CD4-positive, alpha-beta T cell treated with Interleukin-17A for 4 hours (primary cell): ENCODE data around the gene SFSWAP.
"Not testable (repeated sequence)": the region's sequence is repeated elsewhere in the genome, so short reads cannot be mapped to it uniquely, and the experiment has no call there.

ENCODE experiments used
- DNase-seq: peaks from one replicate; pipeline ENCODE4 v3.0.0-alpha.2; 2020; ENCODE audit warnings: mixed read lengths

Gene SFSWAP

GRCh38 chr12:131703161-131703560 lies 7.7 kb upstream of the SFSWAP start:
- DNase-seq = no peak

GRCh38 chr12:131704509-131704908 lies 6.4 kb upstream of the SFSWAP start:
- DNase-seq = no peak

- not testable (repeated sequence) for DNase-seq
Measured at GRCh38 chr12:131706709-131707108, 4.2 kb upstream of the SFSWAP start.

DNA sequence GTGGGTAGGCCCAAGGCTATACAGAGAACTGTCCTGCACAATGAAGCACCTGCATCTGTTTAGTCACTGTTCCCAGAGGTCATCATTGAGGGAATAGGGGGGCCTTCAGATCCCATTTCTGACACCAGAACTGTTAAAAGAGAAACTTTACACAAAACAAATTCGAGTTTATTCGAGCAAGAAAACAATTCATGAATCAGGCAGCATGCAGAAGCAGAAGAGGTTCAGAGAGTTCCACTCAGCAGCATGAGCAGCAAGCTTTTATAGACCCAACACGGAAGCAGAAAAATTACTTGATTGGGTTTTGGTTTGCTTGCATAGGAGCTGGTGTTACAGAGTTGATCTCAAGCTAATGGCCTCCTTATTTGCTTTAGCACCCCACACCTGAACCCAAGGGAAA lies 1.7 kb upstream of the SFSWAP start:
- DNase-seq = no peak

GRCh38 chr12:131711551-131712205 lies 788 bp downstream of the SFSWAP start:
- DNase-seq = no peak

DNA sequence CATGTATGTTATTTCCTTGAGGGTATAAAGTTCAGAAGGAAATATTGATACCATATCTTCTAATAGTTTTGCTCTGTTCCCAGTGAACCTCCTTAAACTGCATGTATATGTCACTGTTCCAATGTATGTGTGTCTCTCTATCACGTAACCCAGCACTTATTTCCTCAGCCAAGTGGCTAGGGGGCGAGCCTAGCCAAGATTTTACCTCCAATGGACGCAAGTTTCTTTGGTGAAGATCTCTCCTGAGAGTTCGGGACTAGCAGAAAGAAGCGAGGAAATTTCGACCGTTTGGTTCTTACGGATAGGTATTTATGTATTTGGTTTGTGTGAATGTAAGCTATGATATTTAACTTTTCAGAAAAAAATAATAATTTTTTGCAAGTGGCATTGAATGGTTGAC lies 2.5 kb downstream of the SFSWAP start:
- no peak for DNase-seq

GRCh38 chr12:131714759-131715158 lies 3.9 kb downstream of the SFSWAP start:
- DNase-seq = no peak

DNA sequence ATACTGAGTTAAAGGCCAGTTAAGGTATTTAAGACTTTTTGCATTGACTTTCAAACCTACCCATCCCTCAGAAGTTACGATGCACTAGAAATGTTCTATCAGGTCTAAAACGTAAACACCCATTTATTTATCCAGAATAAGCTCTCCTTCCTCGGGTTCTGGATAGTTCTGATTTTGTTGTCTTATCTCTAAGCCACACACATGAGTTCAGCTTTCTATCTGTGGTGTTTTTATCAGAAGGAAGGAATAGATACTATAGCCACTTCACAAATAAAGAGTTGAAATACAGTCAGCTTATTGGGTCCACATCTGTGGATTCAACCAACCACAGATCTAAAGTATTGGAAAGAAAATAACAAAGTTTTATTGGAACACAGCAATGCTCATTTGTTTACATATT lies 5.4 kb downstream of the SFSWAP start:
- DNase-seq = no peak

- DNase-seq = no peak
Measured at GRCh38 chr12:131720241-131720640, 9.4 kb downstream of the SFSWAP start.

- DNase-seq = no peak
Measured at GRCh38 chr12:131720921-131721320, 10.0 kb downstream of the SFSWAP start.

DNA sequence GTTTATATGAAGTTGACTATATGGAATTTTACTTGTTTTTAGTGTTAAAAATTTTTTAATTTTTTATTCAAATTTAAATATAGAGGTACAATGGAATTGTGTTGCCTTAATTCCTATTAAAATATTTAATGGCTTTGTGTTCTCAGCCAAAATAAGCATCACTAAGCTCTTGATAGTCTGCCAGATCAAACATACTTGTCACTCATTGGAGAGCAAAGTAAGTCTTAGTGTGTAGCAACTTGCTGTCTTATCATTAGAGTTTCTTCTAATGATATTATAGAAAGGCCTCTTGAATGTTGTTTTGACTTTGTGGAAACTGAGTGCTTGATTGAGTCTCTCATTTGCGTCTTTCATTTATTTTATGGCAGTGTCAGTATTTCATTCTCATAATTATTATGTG lies 10.7 kb downstream of the SFSWAP start:
- DNase-seq = no peak

GRCh38 chr12:131723532-131723931 lies 12.6 kb downstream of the SFSWAP start:
- no peak for DNase-seq

DNA sequence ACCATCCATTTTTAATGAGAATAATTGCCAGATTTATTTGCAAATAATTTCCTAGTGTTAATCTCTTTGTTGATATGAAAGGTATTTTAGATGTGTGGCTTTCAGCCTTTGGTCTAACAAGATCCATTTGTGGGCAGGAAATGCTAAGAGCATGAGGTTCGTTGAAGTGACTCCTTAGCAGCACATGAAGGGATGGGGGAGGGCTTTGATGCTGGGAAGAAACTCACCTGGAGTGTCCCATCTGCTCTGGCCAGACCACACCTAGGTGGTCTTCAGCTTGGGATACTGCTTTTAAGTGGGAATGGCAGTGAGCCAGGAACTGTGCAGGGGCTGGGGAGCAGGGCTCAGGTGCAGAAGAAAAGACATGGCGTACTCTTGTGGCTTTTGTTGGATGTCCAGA lies 13.6 kb downstream of the SFSWAP start:
- DNase-seq = no peak

DNA sequence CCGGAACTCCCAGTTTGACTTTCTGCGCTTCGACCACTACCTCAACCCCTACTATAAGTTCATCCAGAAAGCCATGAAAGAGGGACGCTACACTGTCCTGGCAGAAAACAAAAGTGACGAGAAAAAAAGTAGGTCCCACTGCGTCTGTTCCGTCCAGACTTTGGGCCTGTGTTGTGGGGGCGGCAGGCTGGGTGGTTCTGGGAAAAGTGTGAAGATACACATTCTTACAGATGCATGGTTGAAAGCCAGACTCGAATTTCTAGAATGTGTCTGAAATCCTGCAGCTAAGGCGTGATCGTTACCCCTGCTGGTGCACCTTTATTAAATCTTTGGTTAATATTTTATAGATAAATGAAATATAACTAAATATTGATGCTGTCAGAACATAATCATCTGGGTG lies 14.6 kb downstream of the SFSWAP start:
- DNase-seq = no peak

- no peak for DNase-seq
Measured at GRCh38 chr12:131728720-131729119, 17.8 kb downstream of the SFSWAP start.

GRCh38 chr12:131729254-131729955 lies 18.5 kb downstream of the SFSWAP start:
- no peak for DNase-seq

DNA sequence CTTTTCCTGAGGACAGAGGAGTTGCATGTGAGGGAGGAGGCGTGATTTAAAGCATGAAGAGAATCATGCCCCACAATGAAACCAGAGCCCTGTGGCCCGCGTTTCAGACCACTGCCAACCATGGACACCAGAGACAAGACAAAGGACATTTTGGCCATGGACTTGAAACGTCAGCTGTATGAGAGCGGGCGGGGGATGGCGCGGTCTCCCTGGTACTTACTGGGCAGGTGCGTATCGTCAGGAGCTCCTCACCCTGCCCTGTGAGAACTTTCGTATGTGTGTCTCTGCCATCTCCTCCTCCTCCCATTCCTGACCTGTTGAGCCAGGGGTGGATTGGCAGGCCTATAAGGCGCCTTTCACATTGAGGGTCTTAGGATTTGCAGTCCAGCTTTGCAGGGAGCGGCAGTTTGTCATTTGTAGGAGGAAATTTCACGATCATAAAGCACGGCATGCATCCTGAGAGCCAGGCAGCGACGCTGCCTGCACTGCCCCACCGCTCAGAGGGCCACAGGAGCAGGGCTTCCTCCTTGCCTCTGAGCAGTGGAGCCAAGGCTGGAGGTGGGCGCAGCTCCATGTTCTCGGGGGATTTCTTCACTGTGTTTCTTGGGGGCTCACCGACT lies 22.2 kb downstream of the SFSWAP start:
- no peak for DNase-seq

DNA sequence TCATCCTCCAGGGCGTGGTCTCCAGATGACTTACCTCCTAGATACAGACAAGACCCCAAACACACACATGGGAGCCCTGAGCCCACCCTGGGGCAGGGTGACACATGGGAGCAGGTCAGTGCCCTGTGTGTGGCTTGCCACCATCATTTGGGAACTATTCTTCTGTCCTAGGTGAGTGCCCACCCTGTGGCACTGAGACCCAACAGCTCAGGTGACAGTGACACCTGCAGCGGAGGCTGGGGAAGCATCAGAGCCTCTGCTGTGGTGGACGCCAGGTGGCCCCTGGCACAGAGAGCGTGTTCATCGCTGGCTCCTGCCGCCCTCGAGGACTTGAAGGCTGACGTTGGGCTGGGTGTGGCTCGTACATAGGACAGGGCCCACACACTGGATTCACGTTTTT lies 23.0 kb downstream of the SFSWAP start:
- DNase-seq = no peak

GRCh38 chr12:131734336-131735152 lies 23.7 kb downstream of the SFSWAP start:
- DNase-seq = no peak

- no peak for DNase-seq
Measured at GRCh38 chr12:131735153-131735456, 24.2 kb downstream of the SFSWAP start.

DNA sequence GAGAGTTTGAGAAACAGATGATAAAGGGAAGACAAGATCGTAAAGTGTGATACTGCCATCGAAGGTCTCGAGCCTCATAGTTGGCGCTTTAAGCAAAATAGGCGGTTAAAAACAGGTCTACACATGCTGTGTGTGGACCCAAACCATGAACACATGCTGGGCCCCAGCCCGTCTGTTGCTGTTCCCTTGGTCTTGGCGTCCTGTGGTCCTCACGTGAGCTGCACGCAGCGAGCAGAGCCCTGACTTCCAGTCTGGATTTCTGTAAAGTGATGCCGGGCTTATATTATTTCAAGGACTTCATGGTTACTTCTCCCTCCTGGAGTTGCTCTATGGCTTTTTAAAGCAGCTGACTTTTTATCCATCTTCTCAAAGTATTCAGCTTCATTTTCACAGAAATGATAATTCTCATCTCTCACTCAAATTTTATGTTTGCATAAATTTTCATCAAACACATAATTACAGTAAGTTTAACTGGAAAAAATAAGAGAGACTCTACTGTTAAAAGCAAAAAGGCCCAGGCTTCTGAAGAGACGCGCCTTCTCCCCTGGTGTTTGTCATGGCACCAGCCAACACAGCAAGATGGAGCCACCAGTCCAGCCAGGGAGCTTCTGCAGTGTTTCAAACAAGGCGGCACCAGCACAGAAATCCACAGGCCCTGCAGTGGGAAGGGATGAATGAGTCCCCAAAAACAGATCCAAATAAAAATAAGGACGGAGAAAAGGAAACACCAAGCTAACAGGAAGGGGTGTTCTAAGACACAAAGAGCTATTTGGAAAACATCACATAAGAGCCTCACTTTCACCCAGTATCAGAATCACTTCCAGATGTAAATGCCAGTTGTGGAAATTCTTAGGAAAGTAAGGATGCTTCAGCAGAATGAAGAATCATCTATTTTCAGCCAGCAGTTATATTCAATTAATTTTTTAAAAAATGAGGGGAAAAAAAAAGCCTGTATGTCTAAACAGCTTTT lies 24.9 kb downstream of the SFSWAP start:
- DNase-seq = no peak

GRCh38 chr12:131736446-131737149 lies 25.7 kb downstream of the SFSWAP start:
- DNase-seq = no peak
